NCI-H1092 treated with DMSO at 0.1 percent for 48 hours (cell line): ENCODE results near the gene ASB10.

Experiments used
- DNase-seq: peaks from one replicate; lab custom pipeline; 2025; lab: John Stamatoyannopoulos, UW

The ASB10 gene

GRCh38 chr7:151186640-151187408 is at the start of gene ASB10:
TSS of gene ASB10 (minus strand) at chr7:151187250. CDS start at chr7:151187130, 120 bp downstream.
- no peak for DNase-seq

GRCh38 chr7:151236406-151236805 is 49.4 kb upstream of the ASB10 start:
- DNase-seq, result no peak

- no peak for DNase-seq
Measured at GRCh38 chr7:151235091-151235787, 48.2 kb upstream of the ASB10 start.

GRCh38 chr7:151233804-151234203 is 46.8 kb upstream of the ASB10 start:
- DNase-seq, result no peak

GRCh38 chr7:151232917-151233701 is 46.1 kb upstream of the ASB10 start:
- no peak for DNase-seq

- peak; percentile 86 for DNase-seq
Measured at GRCh38 chr7:151232091-151232916, 45.3 kb upstream of the ASB10 start, which contains the start of gene CHPF2. TSS of gene CHPF2 (plus strand) at chr7:151232483. CDS start at chr7:151234012, 1,529 bp downstream.

- DNase-seq, result no peak
Measured at GRCh38 chr7:151231080-151231479, 44.0 kb upstream of the ASB10 start.

GRCh38 chr7:151229249-151229648 is 42.2 kb upstream of the ASB10 start:
- DNase-seq, result no peak

- no peak for DNase-seq
Measured at GRCh38 chr7:151228024-151228866, 41.2 kb upstream of the ASB10 start.

GRCh38 chr7:151226875-151227782 is 40.1 kb upstream of the ASB10 start, which contains the start of gene ABCF2:
TSS of gene ABCF2 (minus strand) at chr7:151227205. CDS start at chr7:151226458, 747 bp downstream.
- DNase-seq, result peak; percentile 97

GRCh38 chr7:151226560-151226874 is 39.5 kb upstream of the ASB10 start:
- DNase-seq, result no peak

GRCh38 chr7:151225948-151226510 is 39.0 kb upstream of the ASB10 start:
- DNase-seq, result no peak

GRCh38 chr7:151223728-151224127 is 36.7 kb upstream of the ASB10 start:
- DNase-seq, result no peak

- no peak for DNase-seq
Measured at GRCh38 chr7:151218170-151218569, 31.1 kb upstream of the ASB10 start.

GRCh38 chr7:151215396-151215795 is 28.3 kb upstream of the ASB10 start:
- DNase-seq, result no peak

GRCh38 chr7:151213826-151214225 is 26.8 kb upstream of the ASB10 start:
- no peak for DNase-seq

- no peak for DNase-seq
Measured at GRCh38 chr7:151212626-151213025, 25.6 kb upstream of the ASB10 start.

GRCh38 chr7:151211155-151211772 is 24.2 kb upstream of the ASB10 start:
- no peak for DNase-seq
